Fibroblast of upper back skin (primary cell): ENCODE data around the gene KIAA0930.
"Not testable (repeated sequence)": the region's sequence is repeated elsewhere in the genome, so short reads cannot be mapped to it uniquely, and the experiment has no call there.

Experiments used
- DNase-seq: peaks from one replicate; pipeline ENCODE4 v3.0.0-alpha.2; 2013

KIAA0930 gene

DNA sequence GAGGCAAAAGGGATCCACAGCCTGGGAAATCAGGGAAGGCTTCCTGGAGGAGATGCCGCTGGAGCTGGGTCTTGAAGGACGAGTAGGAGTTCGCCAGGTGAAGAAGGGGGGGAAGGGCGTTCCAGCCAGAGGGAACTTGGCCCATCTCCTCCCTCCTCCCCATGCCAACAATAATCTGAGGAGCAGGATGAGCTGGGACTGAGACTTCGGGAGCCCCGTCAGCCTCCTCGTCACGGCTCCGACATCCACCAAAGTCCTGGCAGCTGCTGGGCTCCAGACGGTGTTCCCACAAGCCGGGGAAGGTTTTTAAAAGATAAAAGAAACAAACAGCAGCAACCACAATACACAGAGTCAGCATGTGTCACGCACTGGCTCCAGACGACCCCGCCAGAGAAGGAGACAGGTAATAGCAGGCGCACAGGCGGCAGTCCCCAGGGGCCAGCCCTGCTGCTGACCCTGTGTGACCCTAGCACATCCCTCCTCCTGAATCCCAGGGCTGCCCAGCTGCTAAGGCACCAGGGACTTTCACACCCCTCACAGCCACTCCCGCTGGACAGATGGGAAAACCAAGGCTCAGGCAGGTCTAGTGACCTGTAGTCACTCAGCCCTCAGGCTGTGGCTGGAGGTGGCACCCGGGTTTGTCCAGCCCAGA lies 39.7 kb downstream of the KIAA0930 start:
- DNase-seq: peak; percentile 27

GRCh38 chr22:45200230-45200629 lies 40.5 kb downstream of the KIAA0930 start:
- DNase-seq: no peak

DNA sequence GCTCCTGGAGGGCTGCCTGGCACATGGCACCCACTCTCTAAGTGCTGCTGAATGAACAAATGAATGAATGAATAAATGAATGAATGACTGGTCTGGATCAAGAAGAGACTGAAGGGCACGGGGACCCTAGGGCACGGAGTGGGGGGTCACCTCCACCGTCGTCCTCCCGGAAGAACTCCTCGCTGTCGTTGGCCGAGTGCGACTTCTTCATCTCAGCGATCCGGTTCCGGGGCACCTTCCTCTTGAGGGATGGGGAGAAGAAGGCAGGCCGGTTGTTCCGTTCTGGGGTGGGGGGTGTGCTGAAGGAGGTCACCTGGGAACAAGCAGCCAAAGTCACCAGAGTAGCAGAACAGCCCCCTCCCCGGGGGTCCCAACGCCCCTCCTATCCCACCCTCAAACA lies 41.0 kb downstream of the KIAA0930 start:
- no peak for DNase-seq

DNA sequence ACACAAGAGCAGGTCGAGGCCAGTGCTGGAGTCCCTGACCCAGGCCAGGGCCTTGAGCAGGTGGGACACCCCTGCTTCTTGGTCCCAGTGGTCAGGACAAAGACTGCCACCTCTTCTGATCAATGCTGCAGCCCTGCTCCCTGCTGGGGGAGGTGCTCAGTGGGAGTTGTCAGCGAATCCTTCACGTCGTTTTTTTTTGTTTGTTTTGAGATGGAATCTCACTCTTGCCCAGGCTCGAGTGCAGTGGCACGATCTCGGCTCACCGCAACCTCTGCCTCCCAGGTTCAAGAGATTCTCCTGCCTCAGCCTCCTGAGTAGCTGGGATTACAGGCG lies 42.3 kb downstream of the KIAA0930 start:
- DNase-seq: no peak

- no peak for DNase-seq
Observed at GRCh38 chr22:45197606-45198462, 42.9 kb downstream of the KIAA0930 start.

GRCh38 chr22:45196926-45197605 lies 43.6 kb downstream of the KIAA0930 start:
- no peak for DNase-seq

DNA sequence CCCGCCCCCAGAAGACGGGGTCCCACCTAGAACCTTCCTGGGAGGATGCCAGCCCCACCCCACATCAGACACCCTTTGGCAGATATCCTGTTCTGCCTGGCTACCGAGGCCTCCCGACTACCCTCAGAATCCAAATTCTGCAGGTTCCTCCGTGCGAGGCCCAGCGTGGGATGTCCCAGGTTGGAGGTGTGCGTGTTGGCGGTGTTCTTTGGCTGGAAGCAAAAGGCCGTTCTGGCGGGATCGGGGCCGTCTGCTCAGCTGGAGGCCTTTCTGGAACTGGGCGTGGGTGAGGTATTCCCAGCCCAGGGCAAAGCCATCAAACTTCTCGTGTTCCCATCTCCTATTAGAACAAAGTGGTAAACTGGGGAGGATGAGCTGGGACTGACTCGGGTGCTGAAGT lies 44.4 kb downstream of the KIAA0930 start:
- no peak for DNase-seq

DNA sequence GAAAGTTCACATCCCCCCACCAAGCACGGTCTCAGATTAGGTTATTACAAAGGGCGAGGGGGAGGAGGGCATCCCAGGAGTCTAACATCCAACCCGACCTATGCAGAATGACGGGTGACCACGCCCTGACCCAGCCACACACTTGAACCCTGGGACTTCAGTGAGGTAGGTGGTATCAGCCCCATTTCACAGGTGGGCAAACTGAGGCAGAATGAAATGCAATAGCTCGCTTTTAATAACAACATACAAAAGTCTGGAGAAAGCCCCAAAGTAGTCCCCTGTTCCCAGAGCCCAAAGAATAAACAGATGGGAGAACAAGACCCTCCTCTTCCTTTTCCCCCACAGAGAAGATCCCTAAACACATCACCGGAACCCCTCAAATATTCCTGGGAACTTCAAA lies 45.1 kb downstream of the KIAA0930 start:
- DNase-seq: no peak

DNA sequence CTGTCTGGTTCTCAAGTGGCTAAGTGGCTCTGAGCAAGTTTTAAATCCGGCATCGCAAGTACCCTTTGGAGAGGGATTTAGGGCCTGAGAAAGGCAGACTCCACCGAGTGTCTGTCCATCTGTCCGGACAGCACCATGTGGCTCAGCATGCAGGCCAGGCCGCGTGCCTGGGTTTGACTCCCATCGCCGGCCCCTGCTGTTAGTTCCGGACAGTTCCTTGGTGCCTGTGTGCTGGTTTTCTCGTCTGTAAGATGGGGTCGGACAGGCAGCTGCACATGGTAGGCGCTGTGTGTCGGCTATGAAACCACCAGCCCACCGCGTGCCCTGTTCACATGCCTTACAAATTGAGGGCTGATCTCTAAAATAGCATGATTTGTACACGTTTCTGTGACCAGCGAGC lies 46.0 kb downstream of the KIAA0930 start:
- DNase-seq: no peak

- no peak for DNase-seq
Observed at GRCh38 chr22:45192701-45193187, 48.0 kb downstream of the KIAA0930 start.

- DNase-seq: not testable (repeated sequence)
Observed at GRCh38 chr22:45191746-45192145, 48.9 kb downstream of the KIAA0930 start.

- no peak for DNase-seq
Observed at GRCh38 chr22:45190202-45190872, 50.4 kb downstream of the KIAA0930 start.

DNA sequence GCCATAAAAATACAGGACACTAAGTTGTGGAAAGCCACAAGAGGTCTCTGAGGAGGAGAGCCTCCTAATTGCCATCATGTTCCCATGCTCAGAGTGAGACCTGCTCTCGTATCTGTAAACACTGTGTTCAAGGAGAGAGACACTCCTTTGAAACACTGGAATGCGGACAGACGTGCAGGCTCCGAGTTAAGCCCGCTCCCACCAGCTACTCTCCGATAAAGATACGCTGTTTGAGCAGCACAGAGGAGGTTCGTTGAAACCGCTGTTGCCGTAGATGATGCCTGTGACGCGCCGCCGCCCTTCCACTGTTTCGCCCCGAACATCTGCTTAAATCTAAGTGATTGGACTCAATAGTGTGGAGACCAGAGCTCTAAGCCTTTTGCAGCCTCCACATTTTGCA lies 51.9 kb downstream of the KIAA0930 start:
- DNase-seq: no peak

DNA sequence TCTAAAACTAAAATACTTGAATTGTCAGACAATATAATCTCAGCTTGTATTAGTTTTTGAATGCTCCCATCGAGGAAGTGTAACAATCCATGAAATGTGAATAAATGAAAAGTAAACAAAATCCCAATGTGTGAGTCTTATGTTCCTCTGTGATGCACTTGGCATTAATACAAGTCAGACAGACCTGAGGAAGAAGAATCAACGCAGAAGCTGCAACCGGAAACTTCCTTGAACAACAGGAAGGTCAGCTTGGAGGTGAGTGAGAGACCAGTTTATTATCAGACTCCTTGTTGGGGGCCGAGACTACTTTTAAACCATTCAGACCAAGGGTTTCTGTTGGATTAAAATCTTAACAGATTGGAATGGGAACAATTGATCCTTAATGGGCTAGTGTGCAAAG lies 52.8 kb downstream of the KIAA0930 start:
- no peak for DNase-seq

DNA sequence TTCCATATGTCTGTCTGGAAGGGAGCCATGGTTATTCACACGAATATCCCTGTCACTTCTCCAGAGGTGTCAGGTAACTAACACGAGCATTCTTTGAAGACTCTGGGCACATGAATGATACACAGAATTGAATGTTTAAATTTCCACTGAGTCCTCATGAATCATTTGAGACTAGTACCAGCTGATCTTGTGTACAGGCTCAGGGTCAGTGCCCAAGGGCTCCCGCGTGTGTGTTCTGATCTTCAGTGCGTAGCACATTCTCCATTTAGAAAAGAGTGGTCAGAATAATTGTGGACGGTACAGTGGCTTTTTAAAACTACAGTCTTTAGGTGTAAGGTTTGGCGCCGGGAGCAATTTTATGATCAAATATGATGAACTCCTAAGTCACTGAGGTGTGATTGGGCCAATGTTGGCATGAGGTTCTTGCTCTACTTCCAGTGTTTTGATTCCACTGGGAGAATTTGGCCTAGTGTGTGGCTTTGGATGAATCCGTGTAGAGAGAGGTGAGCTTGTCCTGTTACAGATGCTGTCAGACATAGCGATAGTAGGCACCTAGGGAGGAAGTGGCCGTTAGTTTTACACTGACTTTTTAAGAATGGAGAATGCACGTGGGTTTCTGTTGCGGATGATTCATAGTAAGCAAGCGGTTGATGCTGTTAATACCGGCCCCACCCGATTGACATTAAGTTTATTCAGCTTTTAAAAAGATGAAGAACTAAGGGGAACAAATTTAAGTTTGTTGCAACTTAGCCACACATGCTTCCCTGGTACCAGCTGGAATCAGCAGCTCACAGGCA lies 54.8 kb downstream of the KIAA0930 start:
- no peak for DNase-seq

- DNase-seq: no peak
Observed at GRCh38 chr22:45183974-45184373, 56.7 kb downstream of the KIAA0930 start.

GRCh38 chr22:45181766-45182165 lies 58.9 kb downstream of the KIAA0930 start:
- no peak for DNase-seq

DNA sequence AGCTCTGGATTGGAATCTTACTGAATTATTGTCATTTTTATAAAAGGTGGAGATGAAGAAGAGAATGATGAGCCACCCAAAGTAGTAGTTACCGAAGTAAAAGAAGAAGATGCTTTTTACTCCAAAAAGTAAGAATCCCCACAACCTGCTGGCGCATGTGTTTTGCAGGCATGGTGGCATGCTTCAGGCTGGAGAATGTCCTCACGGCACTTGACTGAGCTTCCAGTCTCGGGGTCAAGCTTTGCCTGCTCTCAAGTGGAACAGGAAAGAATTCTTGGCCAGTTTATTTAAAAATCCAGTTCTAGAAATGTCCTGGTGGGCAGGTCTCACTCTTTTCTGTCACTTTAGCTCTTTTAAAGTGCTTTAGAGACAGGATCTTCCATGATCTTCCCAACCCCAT lies 59.5 kb downstream of the KIAA0930 start:
- no peak for DNase-seq

DNA sequence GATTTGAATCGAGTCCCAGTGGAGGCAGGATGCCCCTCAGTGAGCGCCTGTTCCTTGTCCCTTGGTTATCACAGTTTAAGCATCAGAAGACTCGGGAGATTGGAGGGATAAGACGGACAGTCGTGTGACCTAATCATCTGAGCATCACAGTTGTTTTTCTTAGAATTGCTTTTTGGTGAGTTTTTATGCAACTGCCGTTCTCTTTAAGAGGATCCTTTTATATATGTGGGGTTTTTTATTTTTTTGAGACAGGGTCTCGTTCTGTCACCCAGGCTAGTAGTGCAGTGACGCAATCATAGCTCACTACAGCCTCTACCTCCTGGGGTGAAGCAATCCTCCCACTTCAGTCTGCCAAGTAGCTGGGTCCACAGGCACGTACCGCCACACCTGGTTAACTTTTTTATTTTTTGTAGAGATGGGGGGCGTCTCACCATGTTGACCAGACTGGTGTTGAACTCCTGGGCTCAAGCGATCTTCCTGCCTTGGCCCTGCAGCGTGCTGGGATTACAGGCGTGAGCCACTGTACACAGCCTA lies 60.5 kb downstream of the KIAA0930 start:
- DNase-seq: no peak

DNA sequence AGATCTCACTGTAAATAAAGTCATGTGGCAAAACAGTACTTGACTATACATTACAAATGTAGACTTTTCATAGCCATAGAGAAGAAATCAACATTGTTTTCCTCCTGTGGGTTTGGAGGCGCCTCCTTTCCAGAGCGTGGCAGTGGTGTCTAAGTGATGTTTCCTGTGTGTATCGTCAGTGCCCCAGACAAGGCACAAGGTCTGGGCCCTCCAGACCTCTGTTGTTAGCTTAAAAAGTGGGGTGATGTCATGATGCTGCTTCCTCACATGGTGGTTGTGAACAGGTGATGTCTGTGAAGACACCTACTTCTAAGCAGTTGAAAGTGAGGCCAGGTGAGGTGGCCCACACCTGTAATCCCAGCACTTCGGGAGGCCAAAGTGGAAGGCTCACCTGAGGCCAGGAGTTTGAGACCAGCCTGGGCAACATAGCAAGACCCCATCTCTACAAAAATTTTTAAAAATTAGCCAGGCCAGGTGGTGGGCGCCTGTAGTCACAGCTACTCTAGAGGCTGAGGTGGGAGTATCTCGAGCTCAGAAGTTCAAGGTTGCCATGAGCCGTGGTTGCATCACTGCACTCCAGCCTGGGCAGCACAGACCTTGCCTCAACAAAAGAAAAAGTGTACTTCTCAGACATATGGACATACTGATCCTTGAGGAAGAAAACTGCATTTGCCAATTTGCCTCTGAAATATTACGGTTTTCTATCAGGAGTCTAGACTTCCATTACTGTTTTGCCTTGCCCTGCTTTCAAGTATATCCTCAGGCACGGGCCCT lies 61.2 kb downstream of the KIAA0930 start:
- DNase-seq: no peak

DNA sequence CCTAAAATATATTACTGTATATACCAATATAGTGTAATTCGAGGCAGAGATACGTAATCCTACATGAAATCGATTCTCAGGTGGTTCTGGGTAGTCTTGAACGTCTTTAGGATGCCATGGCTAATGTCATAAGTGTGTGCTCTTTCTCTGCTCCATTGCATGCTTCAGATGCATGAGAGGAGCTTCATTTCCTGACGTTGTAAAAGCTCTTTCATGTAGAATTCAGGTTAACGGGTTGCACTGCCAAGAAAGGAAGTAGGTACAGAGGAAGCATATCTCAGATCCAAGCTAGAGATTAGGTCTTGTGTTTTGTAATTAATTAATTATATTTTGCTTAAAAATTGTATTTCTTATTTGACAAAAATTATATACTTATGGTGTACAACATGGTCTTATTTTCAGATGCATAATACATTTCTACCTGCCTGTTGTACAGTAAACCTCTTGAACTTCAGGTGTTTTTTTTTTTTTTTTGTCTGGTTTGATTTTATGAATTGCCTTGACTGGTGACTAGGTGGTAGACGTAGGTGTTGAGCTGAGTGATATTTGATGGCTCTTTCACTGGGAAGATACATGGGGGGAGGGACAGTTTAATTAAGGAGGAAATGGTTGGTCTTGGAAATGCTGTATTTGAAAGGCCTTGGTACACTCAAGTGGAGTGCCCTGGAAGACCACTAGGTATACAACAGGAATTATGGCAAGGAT lies 67.7 kb downstream of the KIAA0930 start:
- no peak for DNase-seq
